Mesenchymal stem cell (in vitro differentiated cells and primary cell): ENCODE results near the gene ACP7.

Experiments
- DNase-seq: peaks from one replicate; pipeline ENCODE4 v3.0.0-alpha.2; 2013
- H2AFZ ChIP-seq: one replicate; pipeline ENCODE4 v1.6.1; 2013; ENCODE audit warnings: low read depth, mild to moderate bottlenecking, control low read depth, inconsistent platforms, low read length, moderate library complexity
- H2AK5ac ChIP-seq: 2 replicates; pipeline ENCODE4 v1.6.1; 2013; ENCODE audit warnings: low read length, moderate library complexity, mild to moderate bottlenecking, inconsistent platforms; ENCODE audit not compliant: severe bottlenecking
- H2BK120ac ChIP-seq: one replicate; pipeline ENCODE4 v1.6.1; 2013; ENCODE audit warnings: low read depth, mild to moderate bottlenecking, inconsistent platforms, low read length, moderate library complexity
- H2BK12ac ChIP-seq, 2 experiments: one replicate each; pipeline ENCODE4 v1.6.1; 2013; ENCODE audit warnings: inconsistent platforms in 2 of 2, low read length in 2 of 2, mild to moderate bottlenecking in 2 of 2, moderate library complexity in 2 of 2, control low read depth in 1 of 2
- H2BK15ac ChIP-seq: one replicate; pipeline ENCODE4 v1.6.1; 2013; ENCODE audit warnings: mild to moderate bottlenecking, low read depth, inconsistent platforms; ENCODE audit not compliant: poor library complexity, severe bottlenecking
- H2BK5ac ChIP-seq: 2 replicates; pipeline ENCODE4 v1.6.1; 2013; ENCODE audit warnings: low read depth, mild to moderate bottlenecking, low read length, control low read depth, inconsistent platforms; ENCODE audit not compliant: poor library complexity, severe bottlenecking
- H3K14ac ChIP-seq, 2 experiments: one replicate each; pipeline ENCODE4 v1.6.1; 2013; ENCODE audit warnings: inconsistent platforms in 2 of 2, low read length in 2 of 2, control low read depth in 1 of 2, mild to moderate bottlenecking in 1 of 2, moderate library complexity in 1 of 2
- H3K18ac ChIP-seq, 2 experiments: one replicate each; pipeline ENCODE4 v1.6.1; 2013; ENCODE audit warnings: inconsistent platforms in 2 of 2, low read length in 2 of 2, control low read depth in 1 of 2, low read depth in 1 of 2, mild to moderate bottlenecking in 1 of 2
- H3K23ac ChIP-seq, 2 experiments: one replicate each; pipeline ENCODE4 v1.6.1; 2013; ENCODE audit warnings: inconsistent platforms in 2 of 2, low read length in 2 of 2, mild to moderate bottlenecking in 2 of 2, moderate library complexity in 2 of 2, control low read depth in 1 of 2
- H3K27ac ChIP-seq: 2 replicates; pipeline ENCODE4 v1.5.1; 2013; ENCODE audit warnings: mild to moderate bottlenecking, moderate library complexity, low read length, control low read depth, inconsistent platforms; ENCODE audit not compliant: poor library complexity, severe bottlenecking
- H3K27me3 ChIP-seq, 2 experiments: 2 replicates each; pipeline versions ENCODE4 v1.6.1 to v1.7.0; 2013; ENCODE audit warnings: low read length in 2 of 2, mild to moderate bottlenecking in 2 of 2, moderate library complexity in 2 of 2, control low read depth in 1 of 2, inconsistent platforms in 1 of 2; ENCODE audit not compliant: control insufficient read depth in 1 of 2, insufficient read depth in 1 of 2
- H3K36me3 ChIP-seq, 2 experiments: 2 replicates each; pipeline versions ENCODE4 v1.6.1 to v1.7.0; 2013; ENCODE audit warnings: low read length in 2 of 2, control low read depth in 1 of 2, inconsistent platforms in 1 of 2, low read depth in 1 of 2, mild to moderate bottlenecking in 1 of 2; ENCODE audit not compliant: insufficient read depth in 2 of 2, control insufficient read depth in 1 of 2
- H3K4ac ChIP-seq, 2 experiments: one replicate each; pipeline ENCODE4 v1.6.1; 2013; ENCODE audit warnings: inconsistent platforms in 2 of 2, low read length in 2 of 2, mild to moderate bottlenecking in 2 of 2, moderate library complexity in 2 of 2, control low read depth in 1 of 2, low read depth in 1 of 2
- H3K4me1 ChIP-seq: 2 replicates; pipeline ENCODE4 v1.6.1; 2013; ENCODE audit warnings: low read depth, low read length, control low read depth; ENCODE audit not compliant: control insufficient read depth, insufficient read depth
- H3K4me2 ChIP-seq: 2 replicates; pipeline ENCODE4 v1.6.1; 2013; ENCODE audit warnings: low read length, mild to moderate bottlenecking, inconsistent platforms; ENCODE audit not compliant: poor library complexity, severe bottlenecking
- H3K4me3 ChIP-seq, 2 experiments: 2 replicates each; pipeline versions ENCODE4 v1.5.1 to v1.7.0; 2013; ENCODE audit warnings: low read length in 2 of 2, mild to moderate bottlenecking in 2 of 2, control low read depth in 1 of 2, low read depth in 1 of 2; ENCODE audit not compliant: insufficient read depth in 1 of 2
- H3K79me1 ChIP-seq: replicated peaks from 2 replicates; pipeline ENCODE4 v1.6.1; 2013; ENCODE audit warnings: mild to moderate bottlenecking, control low read depth, low read length, inconsistent platforms; ENCODE audit not compliant: poor library complexity, severe bottlenecking
- H3K9ac ChIP-seq: 2 replicates; pipeline ENCODE4 v1.7.0; 2013; ENCODE audit warnings: mild to moderate bottlenecking, low read length, moderate library complexity
- H3K9me3 ChIP-seq: 2 replicates; pipeline ENCODE4 v1.7.0; 2013; ENCODE audit warnings: mild to moderate bottlenecking, low read length; ENCODE audit not compliant: control insufficient read depth
- H4K8ac ChIP-seq: one replicate; pipeline ENCODE4 v1.6.1; 2013; ENCODE audit warnings: inconsistent platforms, mild to moderate bottlenecking, low read length, moderate library complexity
- H4K91ac ChIP-seq: one replicate; pipeline ENCODE4 v1.6.1; 2013; ENCODE audit warnings: mild to moderate bottlenecking, low read length, inconsistent platforms
- WGBS: methylation state at CpG from one replicate; pipeline ENCODE4 v1.1.7; 2013; ENCODE audit warnings: mixed read lengths; 5-methylcytosine and 5-hydroxymethylcytosine counted together

The ACP7 gene

DNA sequence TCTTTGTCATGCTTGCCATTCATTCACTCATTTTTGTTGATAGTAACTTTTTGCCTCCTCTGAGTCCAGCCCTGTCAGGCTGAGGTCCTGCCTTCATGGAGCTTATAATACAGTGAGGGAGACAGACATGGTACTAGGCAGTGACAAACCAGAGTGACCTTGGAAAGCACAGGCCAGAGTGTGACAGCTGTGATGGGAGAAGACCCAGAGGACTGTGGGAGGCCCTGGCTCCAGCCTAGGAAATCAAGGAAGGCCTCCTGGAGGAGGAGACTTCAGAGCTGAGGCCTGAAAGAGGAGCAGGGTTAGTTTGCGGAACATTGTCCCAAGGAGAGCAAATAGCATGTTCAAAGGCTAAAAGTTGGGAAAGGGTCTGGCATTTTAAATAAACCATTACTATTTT, 61.9 kb downstream of the ACP7 start:
- Histone ChIP-seq H3K9ac (no peak overlapping the region), H3K27me3 (no peaks in the 10 kb centered on the region), H2BK15ac (no peak overlapping the region), H3K4me3 (no peak overlapping the region), H2AFZ (no peak overlapping the region), H4K91ac (no peak overlapping the region), H2BK5ac (no peak overlapping the region), H3K4ac (no peak overlapping the region), H3K23ac (no peak overlapping the region), H3K36me3 (peaks cover 7 to 12% of the 10 kb centered on the region in 2 experiments), H3K18ac (no peak overlapping the region), H3K27ac (no peak overlapping the region), H3K14ac (no peak overlapping the region), H2BK120ac (no peak overlapping the region), H3K4me1 (peaks cover 27% of the 10 kb centered on the region), H2BK12ac (no peak overlapping the region), H4K8ac (no peak overlapping the region), H3K4me2 (no peak overlapping the region), H3K79me1 (peaks cover 33% of the 10 kb centered on the region), H3K9me3 (peaks cover 6% of the 10 kb centered on the region), H2AK5ac (peak overlapping the region; percentile 29)
- no peak for DNase-seq
- WGBS, result no CpG with 5 or more reads among the region's 1 CpG

- no peak overlapping the region for H3K4ac ChIP-seq
- H2AK5ac ChIP-seq, result no peak overlapping the region
- no peak overlapping the region for H2BK5ac ChIP-seq
- H3K23ac ChIP-seq, result no peak overlapping the region
- peaks cover 7 to 15% of the 10 kb centered on the region in 2 experiments for H3K36me3 ChIP-seq
- H2BK120ac ChIP-seq, result no peak overlapping the region
- peaks cover 6% of the 10 kb centered on the region for H3K9me3 ChIP-seq
- H4K91ac ChIP-seq, result no peak overlapping the region
- H2BK15ac ChIP-seq, result no peak overlapping the region
- H3K14ac ChIP-seq, result no peak overlapping the region
- no peak overlapping the region for H3K9ac ChIP-seq
- H4K8ac ChIP-seq, result no peak overlapping the region
- no peak overlapping the region for H3K27ac ChIP-seq
- H2AFZ ChIP-seq, result no peak overlapping the region
- peaks cover 29% of the 10 kb centered on the region for H3K4me1 ChIP-seq
- peaks cover 37% of the 10 kb centered on the region for H3K79me1 ChIP-seq
- H2BK12ac ChIP-seq, result no peak overlapping the region
- 81% methylated on average over 7 of the region's 7 CpGs for WGBS
- DNase-seq, result no peak
- no peak overlapping the region for H3K4me3 ChIP-seq
- H3K4me2 ChIP-seq, result no peak overlapping the region
- no peak overlapping the region for H3K18ac ChIP-seq
- no peaks in the 10 kb centered on the region for H3K27me3 ChIP-seq
Observed at GRCh38 chr19:39146686-39147450, 62.7 kb downstream of the ACP7 start.

DNA sequence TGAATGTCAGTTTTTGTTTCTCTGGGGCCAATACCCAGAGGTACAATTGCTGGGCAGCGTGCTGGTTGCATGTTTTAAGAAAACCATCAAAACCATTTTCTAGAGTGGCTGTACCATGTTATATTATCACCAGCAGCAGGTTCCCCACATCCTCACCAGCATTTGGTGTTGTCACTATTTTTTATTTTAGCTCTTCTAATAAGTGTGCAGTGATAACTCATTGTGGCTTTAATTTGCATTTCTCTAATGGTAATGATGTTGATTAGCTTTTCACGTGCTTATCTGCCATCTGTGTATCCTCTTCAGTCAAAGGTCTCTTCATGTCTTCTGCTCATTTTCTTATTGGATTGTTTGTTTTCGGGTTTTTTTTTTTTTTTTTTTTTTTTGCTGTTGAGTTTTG, 63.3 kb downstream of the ACP7 start:
- H2AFZ ChIP-seq, result no peak overlapping the region
- H3K9me3 ChIP-seq, result peaks cover 6% of the 10 kb centered on the region
- WGBS, result 89% methylated on average over 2 of the region's 3 CpGs
- no peak overlapping the region for H3K27ac ChIP-seq
- no peak overlapping the region for H3K4me3 ChIP-seq
- no peak overlapping the region for H2BK120ac ChIP-seq
- no peak overlapping the region for H2BK12ac ChIP-seq
- H3K14ac ChIP-seq, result no peak overlapping the region
- no peak overlapping the region for H3K18ac ChIP-seq
- H2BK5ac ChIP-seq, result no peak overlapping the region
- peaks cover 7 to 15% of the 10 kb centered on the region in 2 experiments for H3K36me3 ChIP-seq
- H2BK15ac ChIP-seq, result no peak overlapping the region
- no peak for DNase-seq
- H3K27me3 ChIP-seq, result no peaks in the 10 kb centered on the region
- no peak overlapping the region for H3K4ac ChIP-seq
- no peak overlapping the region for H3K4me2 ChIP-seq
- H4K8ac ChIP-seq, result no peak overlapping the region
- H4K91ac ChIP-seq, result no peak overlapping the region
- no peak overlapping the region for H2AK5ac ChIP-seq
- peaks cover 40% of the 10 kb centered on the region for H3K79me1 ChIP-seq
- H3K23ac ChIP-seq, result no peak overlapping the region
- no peak overlapping the region for H3K9ac ChIP-seq
- H3K4me1 ChIP-seq, result peaks cover 26% of the 10 kb centered on the region

DNA sequence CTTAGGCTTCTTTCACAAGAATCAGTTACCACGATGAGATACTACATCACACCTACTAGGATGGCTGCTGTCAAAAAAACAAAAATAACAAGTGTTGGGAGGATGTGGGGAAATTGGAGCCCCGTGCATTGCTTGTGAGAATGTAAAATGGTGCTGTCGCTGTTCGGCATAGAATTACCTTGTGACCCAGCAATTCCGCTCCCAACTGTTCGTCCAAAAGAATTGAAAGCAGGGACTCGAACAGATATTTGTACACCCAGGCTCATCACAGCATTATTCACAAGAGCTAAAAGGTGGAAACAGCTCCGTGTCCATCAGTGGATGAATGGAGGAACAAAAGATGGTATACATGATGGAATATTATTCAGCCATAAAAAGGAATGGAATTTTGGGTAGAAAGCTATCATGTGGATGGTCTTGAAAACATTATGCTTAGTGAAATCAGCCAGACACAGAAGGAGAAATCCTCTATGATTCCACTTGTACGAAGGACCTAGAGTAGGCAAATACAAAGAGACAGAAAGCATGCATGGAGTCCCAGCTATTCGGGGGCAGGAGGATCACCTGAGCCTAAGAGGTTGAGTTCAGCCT, 64.9 kb downstream of the ACP7 start:
- no peak overlapping the region for H2BK120ac ChIP-seq
- H3K9ac ChIP-seq, result no peak overlapping the region

More for the DNA sequence above, 64.9 kb downstream of the ACP7 start:
- Histone ChIP-seq H3K27ac (no peak overlapping the region), H3K23ac (no peak overlapping the region), H3K4me1 (peaks cover 26% of the 10 kb centered on the region), H4K91ac (no peak overlapping the region), H3K36me3 (peaks cover 7 to 14% of the 10 kb centered on the region in 2 experiments), H2AFZ (no peak overlapping the region), H3K27me3 (no peaks in the 10 kb centered on the region), H2BK15ac (no peak overlapping the region), H3K9me3 (peaks cover 6% of the 10 kb centered on the region), H2BK12ac (no peak overlapping the region), H3K4me3 (no peak overlapping the region), H4K8ac (no peak overlapping the region), H2BK5ac (no peak overlapping the region), H3K14ac (no peak overlapping the region), H3K4me2 (no peak overlapping the region), H2AK5ac (no peak overlapping the region), H3K79me1 (peaks cover 43% of the 10 kb centered on the region), H3K18ac (no peak overlapping the region), H3K4ac (no peak overlapping the region)
- no peak for DNase-seq
- 97% methylated on average over 9 of the region's 10 CpGs for WGBS
